OCI-LY1 (cell line): ENCODE results near the gene PEX10.

Experiments
- H2AFZ ChIP-seq: fragments of 200-600 bp; sonication (generic), shearing (Covaris generic); 2 replicates; pipeline ENCODE4 v1.6.0; 2014; ENCODE audit warnings: antibody characterized with exemption, mild to moderate bottlenecking, low read length
- H3F3A ChIP-seq: fragments of 200-600 bp; sonication (generic), shearing (Covaris generic); 2 replicates; pipeline ENCODE4 v1.6.0; 2014; ENCODE audit warnings: mild to moderate bottlenecking, antibody characterized with exemption, low read length, moderate library complexity; ENCODE audit not compliant: insufficient read depth
- H3K27ac ChIP-seq: fragments of 200-600 bp; sonication (generic); 2 replicates; pipeline ENCODE4 v1.5.1; 2014; ENCODE audit warnings: low read length, mixed run types, mild to moderate bottlenecking, low read depth; ENCODE audit not compliant: poor library complexity, severe bottlenecking
- H3K27me3 ChIP-seq: fragments of 200-600 bp; sonication (generic); 2 replicates; pipeline ENCODE4 v1.6.0; 2014; ENCODE audit warnings: antibody characterized with exemption, mild to moderate bottlenecking, low read length, moderate library complexity; ENCODE audit not compliant: insufficient read depth
- H3K36me3 ChIP-seq: fragments of 200-600 bp; sonication (generic); 2 replicates; pipeline ENCODE4 v1.6.1; 2014; ENCODE audit warnings: mild to moderate bottlenecking, antibody characterized with exemption, low read length, moderate library complexity, mixed read lengths; ENCODE audit not compliant: insufficient read depth
- H3K4me1 ChIP-seq: fragments of 200-600 bp; sonication (generic); 2 replicates; pipeline ENCODE4 v1.5.1; 2014; ENCODE audit warnings: mild to moderate bottlenecking, low read length, moderate library complexity; ENCODE audit not compliant: insufficient read depth, severe bottlenecking
- H3K4me2 ChIP-seq: fragments of 200-600 bp; sonication (generic), shearing (Covaris generic); 2 replicates; pipeline ENCODE4 v1.6.1; 2014; ENCODE audit warnings: low read length
- H3K4me3 ChIP-seq: fragments of 200-600 bp; sonication (generic); 2 replicates; pipeline ENCODE4 v1.5.1; 2014; ENCODE audit warnings: low read length, low read depth, mild to moderate bottlenecking, mixed read lengths; ENCODE audit not compliant: poor library complexity, severe bottlenecking
- H3K79me2 ChIP-seq: fragments of 200-600 bp; shearing (Covaris generic); 2 replicates; pipeline ENCODE4 v1.6.1; 2016; ENCODE audit warnings: mixed run types, low read length, mixed read lengths; ENCODE audit not compliant: insufficient read depth
- H3K9ac ChIP-seq: fragments of 200-600 bp; sonication (generic), shearing (Covaris generic); 2 replicates; pipeline ENCODE4 v1.6.1; 2014; ENCODE audit warnings: mild to moderate bottlenecking, low read length, mixed read lengths
- H3K9me2 ChIP-seq: fragments of 200-600 bp; sonication (generic), shearing (Covaris generic); 2 replicates; pipeline ENCODE4 v1.6.1; 2014; ENCODE audit warnings: low read depth, mild to moderate bottlenecking, low read length, mixed read lengths
- H3K9me3 ChIP-seq: fragments of 200-600 bp; shearing (Covaris generic); 2 replicates; pipeline ENCODE4 v1.6.1; 2014; ENCODE audit warnings: low read length, mixed read lengths
- H4K20me1 ChIP-seq: fragments of 200-600 bp; sonication (generic), shearing (Covaris generic); 2 replicates; pipeline ENCODE4 v1.6.0; 2016; ENCODE audit warnings: mild to moderate bottlenecking, low read length; ENCODE audit not compliant: insufficient read depth
- EZH2 ChIP-seq: fragments of 200-600 bp; sonication (generic), shearing (Covaris generic); IDR thresholded peaks from 2 replicates; pipeline ENCODE4 v1.8.0; 2017; ENCODE audit warnings: borderline replicate concordance, mixed run types, mild to moderate bottlenecking, antibody characterized with exemption, low read length, moderate library complexity, mixed read lengths
- TF ChIP-seq, protein P1 (sequence below): fragments of 200-600 bp; sonication (generic), shearing (Covaris generic); IDR thresholded peaks from 2 replicates; pipeline ENCODE4 v1.5.1; 2017; ENCODE audit warnings: mild to moderate bottlenecking, antibody characterized with exemption, low read length, moderate library complexity, mixed read lengths

Gene PEX10

DNA sequence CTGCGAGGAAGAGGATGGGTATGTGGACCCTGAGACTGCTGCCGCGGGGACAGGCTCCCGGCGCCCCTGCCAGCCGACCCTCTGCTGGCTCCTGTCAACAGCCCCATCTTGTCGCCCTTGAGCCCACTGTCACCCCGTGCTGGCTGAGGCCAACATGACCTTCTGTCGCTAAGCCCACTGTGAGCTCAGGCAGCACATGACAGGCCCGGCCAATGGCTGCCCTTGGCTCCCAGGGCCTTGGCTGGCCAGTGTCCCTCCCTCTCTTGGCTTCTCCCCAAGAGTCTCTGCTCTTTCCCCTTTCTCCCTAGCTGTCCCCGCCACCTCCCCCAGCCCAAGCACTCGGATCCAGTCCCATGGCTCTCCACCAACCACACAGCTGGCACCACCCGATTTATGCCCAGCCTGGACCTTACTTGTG lies 3.5 kb downstream of the PEX10 start:
- no peaks in the 10 kb centered on the region for H3K9me2 ChIP-seq
- no peaks in the 10 kb centered on the region for H3F3A ChIP-seq
- H2AFZ ChIP-seq, result no peak overlapping the region
- no peaks in the 10 kb centered on the region for H3K79me2 ChIP-seq
- H3K9me3 ChIP-seq, result no peaks in the 10 kb centered on the region
- H3K9ac ChIP-seq, result no peak overlapping the region
- TF ChIP-seq, protein P1, sequence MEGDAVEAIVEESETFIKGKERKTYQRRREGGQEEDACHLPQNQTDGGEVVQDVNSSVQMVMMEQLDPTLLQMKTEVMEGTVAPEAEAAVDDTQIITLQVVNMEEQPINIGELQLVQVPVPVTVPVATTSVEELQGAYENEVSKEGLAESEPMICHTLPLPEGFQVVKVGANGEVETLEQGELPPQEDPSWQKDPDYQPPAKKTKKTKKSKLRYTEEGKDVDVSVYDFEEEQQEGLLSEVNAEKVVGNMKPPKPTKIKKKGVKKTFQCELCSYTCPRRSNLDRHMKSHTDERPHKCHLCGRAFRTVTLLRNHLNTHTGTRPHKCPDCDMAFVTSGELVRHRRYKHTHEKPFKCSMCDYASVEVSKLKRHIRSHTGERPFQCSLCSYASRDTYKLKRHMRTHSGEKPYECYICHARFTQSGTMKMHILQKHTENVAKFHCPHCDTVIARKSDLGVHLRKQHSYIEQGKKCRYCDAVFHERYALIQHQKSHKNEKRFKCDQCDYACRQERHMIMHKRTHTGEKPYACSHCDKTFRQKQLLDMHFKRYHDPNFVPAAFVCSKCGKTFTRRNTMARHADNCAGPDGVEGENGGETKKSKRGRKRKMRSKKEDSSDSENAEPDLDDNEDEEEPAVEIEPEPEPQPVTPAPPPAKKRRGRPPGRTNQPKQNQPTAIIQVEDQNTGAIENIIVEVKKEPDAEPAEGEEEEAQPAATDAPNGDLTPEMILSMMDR, result no peak
- no peak for TF ChIP-seq EZH2
- H3K36me3 ChIP-seq, result peaks cover 28% of the 10 kb centered on the region
- H4K20me1 ChIP-seq, result no peaks in the 10 kb centered on the region
- peaks cover 26% of the 10 kb centered on the region for H3K4me1 ChIP-seq
- H3K4me2 ChIP-seq, result no peak overlapping the region
- no peak overlapping the region for H3K27ac ChIP-seq
- H3K27me3 ChIP-seq, result no peaks in the 10 kb centered on the region
- H3K4me3 ChIP-seq, result no peak overlapping the region

DNA sequence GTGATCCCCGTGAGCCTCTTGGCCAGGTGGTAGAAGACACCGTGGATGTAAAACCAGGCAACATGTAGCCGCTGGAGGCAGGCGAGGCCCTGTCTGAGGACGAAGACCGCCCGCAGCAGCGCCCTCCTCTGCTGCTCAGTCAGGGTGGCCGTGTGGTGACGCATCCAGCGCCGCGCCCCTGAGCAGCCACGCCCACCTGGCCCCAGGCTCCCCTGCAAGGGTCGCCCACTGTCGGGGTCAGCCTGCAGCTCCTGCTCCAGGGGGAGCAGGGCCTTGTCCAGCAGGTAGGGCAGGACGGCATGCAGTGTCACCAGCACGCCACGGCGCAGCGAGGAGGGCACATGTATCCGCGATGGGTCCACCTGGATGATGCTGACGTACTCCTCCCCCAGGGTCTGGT lies 3.9 kb downstream of the PEX10 start:
- H4K20me1 ChIP-seq, result no peaks in the 10 kb centered on the region
- no peaks in the 10 kb centered on the region for H3K27me3 ChIP-seq
- H3K9me3 ChIP-seq, result no peaks in the 10 kb centered on the region
- no peak overlapping the region for H3K9ac ChIP-seq
- no peaks in the 10 kb centered on the region for H3K79me2 ChIP-seq
- TF ChIP-seq EZH2, result no peak
- TF ChIP-seq, protein P1, result no peak
- H3K4me3 ChIP-seq, result no peak overlapping the region
- H2AFZ ChIP-seq, result no peak overlapping the region
- H3K4me2 ChIP-seq, result no peak overlapping the region
- no peak overlapping the region for H3K27ac ChIP-seq
- H3K9me2 ChIP-seq, result no peaks in the 10 kb centered on the region
- no peaks in the 10 kb centered on the region for H3F3A ChIP-seq
- H3K36me3 ChIP-seq, result peaks cover 30% of the 10 kb centered on the region
- H3K4me1 ChIP-seq, result peaks cover 22% of the 10 kb centered on the region

DNA sequence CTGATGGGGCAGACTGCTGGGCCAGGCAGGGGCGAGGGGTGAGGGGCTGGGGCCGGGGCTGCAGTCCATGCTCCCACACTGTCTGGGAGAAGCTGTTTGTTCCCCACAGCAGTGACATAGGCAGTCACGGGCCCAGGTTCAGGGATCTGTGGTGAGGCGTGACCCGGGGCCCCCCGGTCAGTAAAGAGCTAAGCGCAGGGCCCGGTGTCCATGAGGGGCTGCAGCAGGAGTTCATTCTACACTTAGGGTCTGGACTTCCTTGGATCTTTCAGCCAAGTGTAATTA lies 4.4 kb downstream of the PEX10 start:
- H4K20me1 ChIP-seq, result no peaks in the 10 kb centered on the region
- no peaks in the 10 kb centered on the region for H3F3A ChIP-seq
- no peaks in the 10 kb centered on the region for H3K27me3 ChIP-seq
- H3K4me1 ChIP-seq, result peaks cover 17% of the 10 kb centered on the region
- H3K4me3 ChIP-seq, result no peak overlapping the region
- no peak overlapping the region for H3K27ac ChIP-seq
- H3K4me2 ChIP-seq, result no peak overlapping the region
- peaks cover 35% of the 10 kb centered on the region for H3K36me3 ChIP-seq
- TF ChIP-seq EZH2, result no peak
- no peak overlapping the region for H2AFZ ChIP-seq
- no peaks in the 10 kb centered on the region for H3K9me2 ChIP-seq
- no peaks in the 10 kb centered on the region for H3K79me2 ChIP-seq
- no peaks in the 10 kb centered on the region for H3K9me3 ChIP-seq
- H3K9ac ChIP-seq, result no peak overlapping the region

DNA sequence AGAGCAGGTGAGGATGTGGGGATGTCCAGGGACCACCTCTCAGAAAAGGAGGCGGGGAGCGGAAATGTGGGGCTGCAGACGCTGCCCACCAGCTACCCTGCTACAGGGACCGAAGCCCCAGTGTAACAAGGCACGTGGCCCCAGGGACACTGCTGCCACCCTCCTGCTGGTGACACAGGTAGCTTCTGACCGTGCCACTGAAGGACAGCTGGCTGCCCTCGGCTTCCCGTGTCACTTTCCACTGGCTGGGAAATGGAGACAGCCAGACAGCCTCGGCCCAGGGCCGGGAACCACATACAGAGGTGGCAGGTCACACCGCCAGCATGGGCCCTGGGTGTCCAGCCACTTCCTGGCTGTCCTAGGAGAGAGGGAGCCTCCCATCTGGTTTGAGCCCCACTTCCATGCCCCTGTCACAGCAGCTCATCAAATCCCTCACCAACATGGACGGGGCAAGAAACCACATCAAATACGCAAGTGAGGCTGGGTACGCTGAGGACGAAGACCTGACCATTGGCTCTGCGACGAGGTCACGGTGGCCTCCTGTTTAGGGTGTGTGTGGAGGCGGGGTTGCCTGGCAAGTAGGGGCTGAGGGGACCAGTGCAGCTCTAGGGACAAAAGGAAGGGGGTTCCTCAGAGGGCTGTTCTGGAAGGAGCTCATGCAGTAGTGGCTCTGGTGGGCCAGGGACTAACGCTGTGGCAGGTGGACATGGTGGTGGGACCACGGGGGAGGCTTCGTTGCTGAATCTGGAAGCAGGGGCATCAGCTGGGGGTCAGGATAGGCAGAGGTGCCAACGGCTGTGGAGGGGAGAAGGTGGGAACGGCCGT lies 5.0 kb downstream of the PEX10 start:
- no peaks in the 10 kb centered on the region for H3F3A ChIP-seq

More for the DNA sequence above, 5.0 kb downstream of the PEX10 start:
- no peak overlapping the region for H3K27ac ChIP-seq
- no peaks in the 10 kb centered on the region for H3K9me3 ChIP-seq
- H3K79me2 ChIP-seq, result no peaks in the 10 kb centered on the region
- TF ChIP-seq EZH2, result no peak
- TF ChIP-seq, protein P1, result no peak
- H3K36me3 ChIP-seq, result peaks cover 40% of the 10 kb centered on the region
- H3K4me1 ChIP-seq, result peaks cover 15% of the 10 kb centered on the region
- no peaks in the 10 kb centered on the region for H4K20me1 ChIP-seq
- H3K9me2 ChIP-seq, result no peaks in the 10 kb centered on the region
- no peaks in the 10 kb centered on the region for H3K27me3 ChIP-seq
- no peak overlapping the region for H3K4me3 ChIP-seq
- no peak overlapping the region for H3K9ac ChIP-seq
- no peak overlapping the region for H2AFZ ChIP-seq
- no peak overlapping the region for H3K4me2 ChIP-seq
